Adipocyte (in vitro differentiated cells): ENCODE measurements around the gene LDLRAP1.

Experiments used
- DNase-seq: peaks from one replicate; pipeline ENCODE4 v3.0.0-alpha.2; 2015; ENCODE audit warnings: low read depth
- H3K27me3 ChIP-seq: replicated peaks from 2 replicates; pipeline ENCODE4 v1.7.0; 2013; ENCODE audit warnings: mild to moderate bottlenecking, low read length, moderate library complexity; ENCODE audit not compliant: control insufficient read depth, insufficient read depth
- H3K36me3 ChIP-seq: 2 replicates; pipeline ENCODE4 v1.7.0; 2013; ENCODE audit warnings: low read length, mild to moderate bottlenecking, moderate library complexity; ENCODE audit not compliant: control insufficient read depth, insufficient read depth, severe bottlenecking
- H3K4me1 ChIP-seq: 2 replicates; pipeline ENCODE4 v1.7.0; 2013; ENCODE audit warnings: mild to moderate bottlenecking, low read length, moderate library complexity; ENCODE audit not compliant: control insufficient read depth, insufficient read depth
- H3K4me3 ChIP-seq: 2 replicates; pipeline ENCODE4 v1.7.0; 2013; ENCODE audit warnings: mild to moderate bottlenecking, low read length, moderate library complexity
- H3K9ac ChIP-seq: 2 replicates; pipeline ENCODE4 v1.7.0; 2013; ENCODE audit warnings: mild to moderate bottlenecking, low read length, moderate library complexity
- H3K9me3 ChIP-seq: 2 replicates; pipeline ENCODE4 v1.7.0; 2013; ENCODE audit warnings: mild to moderate bottlenecking, low read length, moderate library complexity; ENCODE audit not compliant: control insufficient read depth

LDLRAP1 gene

DNA sequence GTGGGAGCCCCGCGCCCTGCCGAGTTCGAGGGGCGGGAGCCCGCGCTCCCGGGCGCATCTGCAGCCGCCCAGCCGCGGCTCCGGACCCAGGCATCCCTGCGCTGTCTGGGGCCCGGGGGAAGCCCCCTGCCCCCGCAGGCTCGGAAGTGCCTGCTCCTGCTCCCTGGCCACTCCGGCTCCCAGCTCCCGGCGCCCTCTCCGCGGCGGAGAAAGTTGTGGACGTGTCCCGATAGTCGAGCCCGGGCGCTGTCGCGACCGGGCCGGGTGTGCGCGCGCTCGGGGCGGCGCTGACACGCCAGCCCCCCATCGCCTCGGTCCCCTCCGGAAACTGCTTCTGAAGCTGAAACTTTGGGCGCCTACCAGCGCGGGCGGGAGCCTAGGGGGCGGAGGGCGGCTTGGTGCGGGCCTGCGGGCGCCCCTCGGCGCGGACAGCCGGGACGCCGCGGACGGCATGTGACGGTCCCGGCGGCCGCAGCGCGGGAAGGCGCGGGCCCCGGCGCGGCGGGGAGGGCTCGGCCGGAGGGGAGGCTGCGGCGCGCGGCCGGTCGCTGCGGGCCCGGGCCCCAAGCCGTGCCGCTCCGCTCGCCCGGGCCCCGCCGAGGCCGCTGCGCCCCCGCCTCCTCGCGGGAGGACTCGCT is 73.7 kb downstream of the LDLRAP1 start:
- peaks cover 4% of the 10 kb centered on the region for H3K27me3 ChIP-seq
- DNase-seq = peak; percentile 45
- peaks cover 26% of the 10 kb centered on the region for H3K4me1 ChIP-seq
- H3K4me3 ChIP-seq = peak overlapping the region; percentile 82
- H3K9ac ChIP-seq = peak overlapping the region; percentile 83
- H3K9me3 ChIP-seq = no peaks in the 10 kb centered on the region
- no peaks in the 10 kb centered on the region for H3K36me3 ChIP-seq

DNA sequence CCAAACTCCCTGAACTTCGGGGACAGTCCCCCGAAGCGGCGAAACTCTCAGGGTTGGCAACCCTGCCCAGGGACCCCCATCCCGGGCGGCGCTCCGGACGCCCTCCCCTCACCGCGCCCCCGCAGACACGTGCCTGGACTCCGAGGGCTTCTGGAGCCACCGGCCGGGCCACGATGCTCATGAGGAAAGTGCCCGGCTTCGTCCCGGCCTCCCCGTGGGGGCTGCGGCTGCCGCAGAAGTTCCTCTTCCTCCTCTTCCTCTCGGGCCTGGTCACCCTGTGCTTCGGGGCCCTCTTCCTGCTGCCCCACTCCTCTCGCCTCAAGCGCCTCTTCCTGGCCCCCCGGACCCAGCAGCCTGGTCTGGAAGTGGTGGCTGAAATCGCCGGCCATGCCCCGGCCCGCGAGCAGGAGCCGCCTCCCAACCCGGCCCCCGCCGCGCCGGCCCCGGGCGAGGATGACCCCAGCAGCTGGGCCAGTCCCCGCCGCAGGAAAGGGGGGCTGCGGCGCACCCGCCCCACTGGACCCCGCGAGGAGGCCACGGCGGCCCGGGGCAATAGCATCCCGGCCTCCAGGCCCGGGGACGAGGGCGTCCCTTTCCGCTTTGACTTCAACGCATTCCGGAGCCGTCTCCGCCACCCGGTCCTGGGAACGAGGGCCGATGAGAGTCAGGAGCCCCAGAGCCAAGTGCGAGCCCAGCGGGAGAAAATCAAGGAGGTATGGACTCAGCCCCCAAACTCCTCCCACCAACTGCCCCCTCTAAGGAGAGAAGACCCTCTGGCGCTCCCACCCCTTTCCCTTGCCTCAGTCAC is 74.4 kb downstream of the LDLRAP1 start:
- DNase-seq = no peak
- peaks cover 26% of the 10 kb centered on the region for H3K4me1 ChIP-seq
- H3K36me3 ChIP-seq = no peaks in the 10 kb centered on the region
- peak overlapping the region; percentile 83 for H3K9ac ChIP-seq
- H3K9me3 ChIP-seq = no peaks in the 10 kb centered on the region
- H3K4me3 ChIP-seq = peak overlapping the region; percentile 82
- no peaks in the 10 kb centered on the region for H3K27me3 ChIP-seq

DNA sequence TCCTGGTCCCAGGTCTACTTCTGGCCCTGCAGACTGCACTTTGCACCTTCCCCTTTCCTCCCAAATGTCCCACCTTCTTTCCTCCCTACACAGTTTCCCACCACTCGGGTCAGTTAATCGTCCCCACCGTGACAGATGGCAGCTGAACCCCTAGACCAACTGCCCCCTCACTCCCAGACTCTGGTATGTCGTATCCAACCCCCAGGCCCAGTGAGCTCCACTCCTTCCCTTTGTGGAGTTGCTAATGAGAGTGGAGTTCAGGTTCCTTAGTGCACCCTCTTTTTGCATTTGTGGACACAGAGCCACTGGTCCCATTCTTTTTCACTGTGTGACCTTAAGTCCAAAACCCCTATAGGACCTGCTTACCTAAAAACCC is 75.0 kb downstream of the LDLRAP1 start:
- H3K36me3 ChIP-seq = no peaks in the 10 kb centered on the region
- DNase-seq = no peak
- H3K4me1 ChIP-seq = peaks cover 26% of the 10 kb centered on the region
- H3K27me3 ChIP-seq = no peaks in the 10 kb centered on the region
- peak overlapping the region; percentile 82 for H3K4me3 ChIP-seq
- H3K9me3 ChIP-seq = no peaks in the 10 kb centered on the region
- peak overlapping the region; percentile 83 for H3K9ac ChIP-seq
